H1 (cell line): ENCODE data around the gene SH3PXD2B.

Experiments
- CEBPB ChIP-seq: IDR thresholded peaks from 2 replicates; pipeline ENCODE4 v1.6.1; 2012; ENCODE audit warnings: low read depth, low read length
- HDAC2 ChIP-seq, 2 experiments: fragments of 300-600 bp in 1 of 2; sonication (generic) in 1 of 2; IDR thresholded peaks; 2 replicates each; pipeline ENCODE4 v1.6.1; 2011 to 2012; ENCODE audit warnings: low read depth in 2 of 2, low read length in 2 of 2, mild to moderate bottlenecking in 2 of 2, moderate library complexity in 2 of 2, borderline replicate concordance in 1 of 2, inconsistent platforms in 1 of 2
- POLR2A ChIP-seq, 2 experiments: IDR thresholded peaks; 1 replicate in 1 of 2; 2 replicates in 1 of 2; pipeline ENCODE4 v1.6.1; 2011; ENCODE audit warnings: low read depth in 2 of 2, low read length in 2 of 2, mild to moderate bottlenecking in 2 of 2; ENCODE audit errors: control extremely low read depth in 1 of 2
- POLR2AphosphoS5 ChIP-seq: IDR thresholded peaks from 2 replicates; pipeline ENCODE4 v1.6.1; 2011; ENCODE audit warnings: low read depth, low read length
- SIN3A ChIP-seq, 2 experiments: IDR thresholded peaks in 1 of 2; conservative IDR thresholded peaks in 1 of 2; 2 replicates each; pipeline ENCODE4 v1.6.1; 2011 to 2012; ENCODE audit warnings: low read length in 2 of 2, improper control_type of control experiment in 1 of 2, low read depth in 1 of 2, mild to moderate bottlenecking in 1 of 2
- SP4 ChIP-seq: IDR thresholded peaks from 2 replicates; pipeline ENCODE4 v1.6.1; 2012; ENCODE audit warnings: low read length, inconsistent platforms
- TAF1 ChIP-seq: IDR thresholded peaks from 2 replicates; pipeline ENCODE4 v1.6.1; 2011; ENCODE audit warnings: mild to moderate bottlenecking, low read depth, low read length
- TF ChIP-seq, protein P1 (sequence below), 3 experiments: IDR thresholded peaks; 1 replicate in 2 of 3; 2 replicates in 1 of 3; pipeline versions ENCODE4 v1.5.1 to v1.6.1; 2011; ENCODE audit warnings: low read length in 3 of 3, mild to moderate bottlenecking in 3 of 3, inconsistent platforms in 2 of 3, low read depth in 1 of 3, moderate library complexity in 1 of 3; ENCODE audit not compliant: insufficient read depth in 1 of 3; ENCODE audit errors: control extremely low read depth in 1 of 3

DNA sequence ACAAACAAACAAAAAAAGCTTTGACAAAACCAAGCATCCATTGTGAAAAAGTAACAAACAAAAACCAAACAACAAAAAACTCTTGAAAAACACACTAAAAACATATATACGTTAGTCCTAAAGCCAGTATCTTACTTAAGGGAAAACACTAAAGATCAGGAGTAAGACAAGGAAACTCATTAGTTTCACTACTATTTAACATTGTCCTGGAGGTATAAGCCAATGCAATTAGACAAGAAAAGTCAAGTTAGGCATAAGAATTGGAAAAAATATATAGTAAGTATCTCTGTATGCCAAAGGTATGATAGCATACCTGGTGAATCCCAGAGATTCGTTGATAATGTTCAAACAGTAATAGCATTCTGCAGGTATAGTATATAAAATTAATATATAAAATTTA, 148.9 kb downstream of the SH3PXD2B start:
- TF ChIP-seq POLR2AphosphoS5 (no peak), TAF1 (no peak), POLR2A (IDR thresholded peaks at IDR 0.05; ENCODE audit: control extremely low read depth in 1 of 2, low read depth in 2 of 2, low read length in 2 of 2) (no peak), HDAC2 (IDR thresholded peaks at IDR 0.05; ENCODE audit: borderline replicate concordance in 1 of 2, low read depth in 2 of 2, low read length in 2 of 2) (no peak), SIN3A (conservative IDR thresholded peaks at IDR 0.05 in 1 of 2, IDR thresholded peaks at IDR 0.05 in 1 of 2; ENCODE audit: low read depth in 1 of 2, low read length in 2 of 2) (no peak), SP4 (no peak), CEBPB (no peak)
- TF ChIP-seq, protein P1, sequence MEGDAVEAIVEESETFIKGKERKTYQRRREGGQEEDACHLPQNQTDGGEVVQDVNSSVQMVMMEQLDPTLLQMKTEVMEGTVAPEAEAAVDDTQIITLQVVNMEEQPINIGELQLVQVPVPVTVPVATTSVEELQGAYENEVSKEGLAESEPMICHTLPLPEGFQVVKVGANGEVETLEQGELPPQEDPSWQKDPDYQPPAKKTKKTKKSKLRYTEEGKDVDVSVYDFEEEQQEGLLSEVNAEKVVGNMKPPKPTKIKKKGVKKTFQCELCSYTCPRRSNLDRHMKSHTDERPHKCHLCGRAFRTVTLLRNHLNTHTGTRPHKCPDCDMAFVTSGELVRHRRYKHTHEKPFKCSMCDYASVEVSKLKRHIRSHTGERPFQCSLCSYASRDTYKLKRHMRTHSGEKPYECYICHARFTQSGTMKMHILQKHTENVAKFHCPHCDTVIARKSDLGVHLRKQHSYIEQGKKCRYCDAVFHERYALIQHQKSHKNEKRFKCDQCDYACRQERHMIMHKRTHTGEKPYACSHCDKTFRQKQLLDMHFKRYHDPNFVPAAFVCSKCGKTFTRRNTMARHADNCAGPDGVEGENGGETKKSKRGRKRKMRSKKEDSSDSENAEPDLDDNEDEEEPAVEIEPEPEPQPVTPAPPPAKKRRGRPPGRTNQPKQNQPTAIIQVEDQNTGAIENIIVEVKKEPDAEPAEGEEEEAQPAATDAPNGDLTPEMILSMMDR (IDR thresholded peaks at IDR 0.05; ENCODE audit: control extremely low read depth in 1 of 3, insufficient read depth in 1 of 3, low read depth in 1 of 3, low read length in 3 of 3) = no peak
